Vagina (tissue), 2 donors: Measurements from ENCODE around the gene DEAF1. TPM values are rescaled to one million over a fixed set of nuclear protein-coding genes. Genes with fewer than 3 reads are reported as not detected.
"Not testable (repeated sequence)": the region's sequence is repeated elsewhere in the genome, so short reads cannot be mapped to it uniquely, and the experiment has no call there.

Source experiments
- DNase-seq, 2 donors: peaks; one replicate each; pipeline ENCODE4 v3.0.0-alpha.2; 2017; ENCODE audit errors: extremely low spot score in 2 of 2
- H3K27ac ChIP-seq: fragments of 200-600 bp; sonication (generic); one replicate; pipeline ENCODE4 v1.5.1; 2019
- H3K27me3 ChIP-seq: fragments of 200-600 bp; sonication (generic); one replicate; pipeline ENCODE4 v1.5.1; 2019
- H3K36me3 ChIP-seq, 2 donors: fragments of 200-600 bp; sonication (generic); one replicate each; pipeline ENCODE4 v1.5.1; 2017 to 2019
- H3K4me1 ChIP-seq: fragments of 200-600 bp; sonication (generic); one replicate; pipeline ENCODE4 v1.5.1; 2019
- H3K4me3 ChIP-seq, 2 donors: fragments of 200-600 bp; sonication (generic); 1 replicate in 1 of 2; 2 replicates in 1 of 2; pipeline ENCODE4 v1.5.1; 2016 to 2019
- H3K9me3 ChIP-seq: fragments of 200-600 bp; sonication (generic); one replicate; pipeline ENCODE4 v1.5.1; 2019
- POLR2A ChIP-seq, 2 donors: fragments of 450-650 bp; IDR thresholded peaks; one replicate each; pipeline ENCODE4 v1.6.1; 2017; ENCODE audit warnings: antibody characterized with exemption in 2 of 2, mild to moderate bottlenecking in 2 of 2, moderate library complexity in 2 of 2
- POLR2AphosphoS5 ChIP-seq, 2 donors: sonication (generic); formaldehyde crosslinking; IDR thresholded peaks; one replicate each; pipeline ENCODE4 v1.9.0; 2017; ENCODE audit warnings: antibody characterized with exemption in 2 of 2, mild to moderate bottlenecking in 2 of 2, low read depth in 1 of 2; ENCODE audit not compliant: insufficient read depth in 1 of 2
- intact Hi-C: fragments of 100-400 bp; cut with DNase I; formaldehyde crosslinking; loops from one replicate; pipeline ENCODE4 v1.15.1; 2023
- total RNA-seq: library from RNA; depleted of rRNA; stranded (reverse); fragments of >200 nt; gene quantifications from one replicate; pipeline ENCODE4 v1.2.3, GENCODE V29; 2016
- TF ChIP-seq, protein P1 (sequence below), 3 experiments: fragments of 450-650 bp in 2 of 3; fragments of 200-600 bp in 1 of 3; sonication (generic) in 1 of 3; IDR thresholded peaks; one replicate each; pipeline ENCODE4 v1.5.1; 2017 to 2019; ENCODE audit warnings: antibody characterized with exemption in 3 of 3, mild to moderate bottlenecking in 2 of 3, moderate library complexity in 2 of 3

Gene DEAF1
- total RNA-seq, 1 donor from 2014 or later, result 33.6 TPM

- H3K4me3 ChIP-seq, result peak overlapping the region in 1 of 2 donors; percentile 60
- intact Hi-C loops, result no loop called here
- H3K27me3 ChIP-seq, result no peaks in the 10 kb centered on the region
- H3K27ac ChIP-seq, result peak overlapping the region; percentile 100
- no peak for DNase-seq
- TF ChIP-seq, protein P1, sequence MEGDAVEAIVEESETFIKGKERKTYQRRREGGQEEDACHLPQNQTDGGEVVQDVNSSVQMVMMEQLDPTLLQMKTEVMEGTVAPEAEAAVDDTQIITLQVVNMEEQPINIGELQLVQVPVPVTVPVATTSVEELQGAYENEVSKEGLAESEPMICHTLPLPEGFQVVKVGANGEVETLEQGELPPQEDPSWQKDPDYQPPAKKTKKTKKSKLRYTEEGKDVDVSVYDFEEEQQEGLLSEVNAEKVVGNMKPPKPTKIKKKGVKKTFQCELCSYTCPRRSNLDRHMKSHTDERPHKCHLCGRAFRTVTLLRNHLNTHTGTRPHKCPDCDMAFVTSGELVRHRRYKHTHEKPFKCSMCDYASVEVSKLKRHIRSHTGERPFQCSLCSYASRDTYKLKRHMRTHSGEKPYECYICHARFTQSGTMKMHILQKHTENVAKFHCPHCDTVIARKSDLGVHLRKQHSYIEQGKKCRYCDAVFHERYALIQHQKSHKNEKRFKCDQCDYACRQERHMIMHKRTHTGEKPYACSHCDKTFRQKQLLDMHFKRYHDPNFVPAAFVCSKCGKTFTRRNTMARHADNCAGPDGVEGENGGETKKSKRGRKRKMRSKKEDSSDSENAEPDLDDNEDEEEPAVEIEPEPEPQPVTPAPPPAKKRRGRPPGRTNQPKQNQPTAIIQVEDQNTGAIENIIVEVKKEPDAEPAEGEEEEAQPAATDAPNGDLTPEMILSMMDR (IDR thresholded peaks at IDR 0.05), result no peak
- TF ChIP-seq POLR2AphosphoS5 (IDR thresholded peaks at IDR 0.05; ENCODE audit: insufficient read depth in 1 of 2, low read depth in 1 of 2), result no peak
- TF ChIP-seq POLR2A (IDR thresholded peaks at IDR 0.05), result no peak
- peaks cover 45% of the 10 kb centered on the region for H3K4me1 ChIP-seq
- H3K9me3 ChIP-seq, result no peaks in the 10 kb centered on the region
- H3K36me3 ChIP-seq, result peaks cover 0 to 3% of the 10 kb centered on the region in 2 donors
Observed at GRCh38 chr11:693415-693831, 1.6 kb downstream of the DEAF1 start.

GRCh38 chr11:692824-693414 is 2.1 kb downstream of the DEAF1 start:
- no peaks in the 10 kb centered on the region for H3K9me3 ChIP-seq
- intact Hi-C loops, result no loop called here
- H3K4me1 ChIP-seq, result peaks cover 40% of the 10 kb centered on the region
- peak overlapping the region; percentile 100 for H3K27ac ChIP-seq
- peaks cover 0 to 6% of the 10 kb centered on the region in 2 donors for H3K36me3 ChIP-seq
- no peak for TF ChIP-seq POLR2AphosphoS5 (IDR thresholded peaks at IDR 0.05; ENCODE audit: insufficient read depth in 1 of 2, low read depth in 1 of 2)
- no peak for TF ChIP-seq POLR2A (IDR thresholded peaks at IDR 0.05)
- TF ChIP-seq, protein P1 (IDR thresholded peaks at IDR 0.05), result no peak
- no peak overlapping the region for H3K4me3 ChIP-seq
- no peak for DNase-seq
- no peaks in the 10 kb centered on the region for H3K27me3 ChIP-seq

DNA sequence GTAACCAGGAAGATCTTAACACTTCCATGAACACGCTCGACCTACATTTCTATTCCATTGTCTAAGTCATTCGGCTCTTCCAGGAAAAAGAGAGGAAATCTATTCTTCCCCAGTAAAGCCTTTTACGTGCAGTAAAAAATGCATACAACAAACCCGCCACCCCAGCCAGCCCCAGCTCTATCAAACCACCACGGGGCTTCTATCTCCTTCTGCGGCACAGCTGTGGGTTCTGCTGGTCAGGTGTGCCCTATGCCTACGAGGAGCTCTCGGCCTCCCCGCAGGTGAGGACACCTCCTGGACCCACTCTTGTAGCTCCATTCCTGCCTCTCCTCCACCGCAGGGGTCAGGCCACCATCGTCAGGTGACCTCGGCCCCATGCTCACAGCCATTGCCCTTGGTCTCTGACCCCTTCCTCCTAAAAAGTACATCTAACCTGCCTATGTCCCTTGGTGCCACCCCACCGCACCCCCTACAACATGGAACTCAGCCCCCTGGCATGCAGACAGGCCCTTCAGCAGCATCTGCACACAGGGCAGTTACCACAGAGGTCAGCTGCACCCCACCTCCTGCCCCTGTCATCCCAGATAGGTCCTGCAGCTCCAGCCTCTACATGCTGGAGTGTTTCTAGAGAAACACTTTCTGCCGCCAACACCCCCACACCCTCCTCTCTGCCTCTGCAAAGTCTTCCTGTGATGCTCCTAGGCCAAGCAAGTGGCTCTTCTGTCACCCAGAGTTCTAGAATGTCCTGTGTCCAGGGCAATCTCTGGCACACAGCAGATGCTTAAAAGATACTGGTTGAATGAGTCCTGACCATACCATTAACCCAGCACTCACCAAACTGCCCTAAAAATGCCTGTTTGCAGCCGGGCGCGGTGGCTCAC is 3.1 kb downstream of the DEAF1 start:
- no peak overlapping the region for H3K4me3 ChIP-seq
- H3K27ac ChIP-seq, result no peak overlapping the region
- peaks cover 0 to 16% of the 10 kb centered on the region in 2 donors for H3K36me3 ChIP-seq
- intact Hi-C loops, result no loop called here
- H3K27me3 ChIP-seq, result no peaks in the 10 kb centered on the region
- TF ChIP-seq POLR2A (IDR thresholded peaks at IDR 0.05), result no peak
- peaks cover 31% of the 10 kb centered on the region for H3K4me1 ChIP-seq
- no peaks in the 10 kb centered on the region for H3K9me3 ChIP-seq
- DNase-seq, result no peak

DNA sequence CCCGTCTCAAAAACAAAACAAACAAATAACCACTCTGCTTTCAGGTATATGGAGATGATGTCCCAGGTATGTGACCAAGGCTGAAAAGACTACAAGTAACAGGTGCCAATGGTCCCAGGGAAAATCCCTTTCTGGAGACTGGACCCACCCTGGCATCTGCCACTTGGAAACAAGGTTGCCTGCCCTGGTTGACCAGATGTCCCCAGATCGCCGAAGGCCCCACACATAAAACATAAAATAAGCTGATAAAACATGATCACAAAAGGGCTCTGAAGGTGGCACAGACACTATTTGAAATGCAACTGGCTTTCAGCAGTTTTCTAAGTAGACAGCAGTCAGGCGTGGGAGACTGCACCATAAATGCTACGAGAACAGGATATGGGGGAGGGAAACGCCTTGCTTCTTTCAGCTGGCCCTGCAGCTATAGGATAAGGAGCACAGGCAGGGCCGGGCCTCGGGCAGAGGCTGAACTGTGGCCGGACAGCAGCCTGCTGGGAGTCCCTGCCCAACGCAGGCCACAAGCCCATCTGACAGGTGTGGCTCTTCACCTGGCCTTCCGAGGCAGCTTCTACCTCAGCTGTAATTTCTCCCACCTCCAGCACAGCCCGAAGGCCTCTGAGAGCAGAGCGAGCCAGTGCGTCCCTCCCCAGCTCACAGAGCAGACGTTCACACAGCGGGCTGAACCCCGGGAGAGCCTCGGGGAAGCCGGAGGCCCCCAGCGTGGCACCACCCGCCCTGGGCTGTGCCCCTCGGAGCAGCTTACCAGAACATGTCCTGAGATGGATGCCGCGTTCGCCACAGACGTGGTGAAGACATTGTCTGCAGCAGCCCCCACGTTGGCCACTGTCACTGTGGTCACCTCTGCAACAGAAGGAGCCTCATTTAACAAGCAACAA is 4.0 kb downstream of the DEAF1 start:
- peaks cover 23% of the 10 kb centered on the region for H3K4me1 ChIP-seq
- peaks cover 0 to 24% of the 10 kb centered on the region in 2 donors for H3K36me3 ChIP-seq
- no peak overlapping the region for H3K4me3 ChIP-seq
- H3K27me3 ChIP-seq, result no peaks in the 10 kb centered on the region
- no peak overlapping the region for H3K27ac ChIP-seq
- H3K9me3 ChIP-seq, result no peaks in the 10 kb centered on the region
- intact Hi-C loops, result no loop called here
- no peak for DNase-seq
- TF ChIP-seq POLR2A (IDR thresholded peaks at IDR 0.05) (no peak), POLR2AphosphoS5 (IDR thresholded peaks at IDR 0.05; ENCODE audit: insufficient read depth in 1 of 2, low read depth in 1 of 2) (no peak)
- TF ChIP-seq, protein P1 (IDR thresholded peaks at IDR 0.05), result no peak

- DNase-seq, H3K27me3 ChIP-seq, H3K4me3 ChIP-seq, H3K9me3 ChIP-seq, intact Hi-C loops, H3K27ac ChIP-seq: not testable (repeated sequence)
- Histone ChIP-seq H3K4me1 (peaks cover 23% of the 10 kb centered on the region), H3K36me3 (peaks cover 0 to 30% of the 10 kb centered on the region in 2 donors)
Observed at GRCh38 chr11:690244-690643, 4.8 kb downstream of the DEAF1 start.
